ENCODE results near the gene VPS35L.

- TF ChIP-seq CTCF (conservative IDR thresholded peaks at IDR 0.05; ENCODE audit: low read depth, low read length), result no peak
- no peak for TF ChIP-seq EZH2 (IDR thresholded peaks at IDR 0.05; ENCODE audit: borderline replicate concordance, low read depth, low read length, poor library complexity, severe bottlenecking)
These were observed 150.3 kb downstream of the VPS35L start for GRCh38 chr16:19705843-19706242.

Data from A673 (cell line).